Immature natural killer cell (primary cell): ENCODE results near the gene ARHGEF6. TPM values are rescaled to one million over a fixed set of nuclear protein-coding genes. Genes with fewer than 3 reads are reported as not detected.
"Not testable (repeated sequence)": the region's sequence is repeated elsewhere in the genome, so short reads cannot be mapped to it uniquely, and the experiment has no call there.

Experiments used
- DNase-seq, 3 donors: peaks; one replicate each; pipeline ENCODE4 v3.0.0; 2022; ENCODE audit warnings: mixed read lengths in 1 of 3
- H3K27ac Mint-ChIP-seq, 6 donors: one replicate each; pipeline ENCODE4 v1.8.0; 2020; ENCODE audit warnings: mixed read lengths in 6 of 6, mild to moderate bottlenecking in 5 of 6, inconsistent platforms in 4 of 6, moderate library complexity in 3 of 6
- H3K27me3 Mint-ChIP-seq, 3 donors: one replicate each; pipeline ENCODE4 v1.8.0; 2020 to 2021; ENCODE audit warnings: low read depth in 3 of 3, mild to moderate bottlenecking in 3 of 3, mixed read lengths in 3 of 3, moderate library complexity in 3 of 3, inconsistent platforms in 1 of 3
- H3K36me3 Mint-ChIP-seq, 3 donors: one replicate each; pipeline ENCODE4 v1.8.0; 2020; ENCODE audit warnings: mixed read lengths in 3 of 3, inconsistent platforms in 2 of 3, mild to moderate bottlenecking in 2 of 3
- H3K4me1 Mint-ChIP-seq, 2 donors: one replicate each; pipeline ENCODE4 v1.8.0; 2020; ENCODE audit warnings: inconsistent platforms in 2 of 2, mild to moderate bottlenecking in 2 of 2, mixed read lengths in 2 of 2, moderate library complexity in 1 of 2
- H3K4me3 Mint-ChIP-seq, 5 donors: one replicate each; pipeline ENCODE4 v1.8.0; 2020; ENCODE audit warnings: mild to moderate bottlenecking in 5 of 5, mixed read lengths in 5 of 5, inconsistent platforms in 3 of 5, moderate library complexity in 3 of 5
- H3K9me3 Mint-ChIP-seq, 6 donors: one replicate each; pipeline ENCODE4 v1.8.0; 2020; ENCODE audit warnings: mild to moderate bottlenecking in 6 of 6, mixed read lengths in 6 of 6, inconsistent platforms in 4 of 6, moderate library complexity in 3 of 6
- polyA plus RNA-seq, 3 donors: library from polyadenylated mRNA; unstranded; fragments of 300-500 nt; fragmentation: Illumina TruSeq; gene quantifications; one replicate each; pipeline ENCODE4 v1.2.3, GENCODE V29; 2021

ARHGEF6 gene
- polyA plus RNA-seq, 3 donors from 2014 or later: 48.4 to 62.0 (median 50.5) TPM

- no peak overlapping the region for H3K27ac Mint-ChIP-seq
- no peak for DNase-seq
Measured at GRCh38 chrX:136773648-136774047, 7.1 kb downstream of the ARHGEF6 start.

GRCh38 chrX:136771869-136772268, 8.9 kb downstream of the ARHGEF6 start:
- not testable (repeated sequence) for H3K9me3 Mint-ChIP-seq, DNase-seq, H3K4me3 Mint-ChIP-seq, H3K27me3 Mint-ChIP-seq, H3K36me3 Mint-ChIP-seq
- Mint-ChIP-seq H3K4me1 (peaks cover 45 to 54% of the 10 kb centered on the region in 2 donors), H3K27ac (peak overlapping the region in 1 of 6 donors; percentile 31)

More at GRCh38 chrX:136773648-136774047, 7.1 kb downstream of the ARHGEF6 start:
- Mint-ChIP-seq H3K9me3 (no peaks in the 10 kb centered on the region), H3K36me3 (peaks cover 0 to 6% (median 3%) of the 10 kb centered on the region in 3 donors), H3K4me1 (peaks cover 50 to 61% of the 10 kb centered on the region in 2 donors), H3K27me3 (peaks cover 1 to 5% (median 3%) of the 10 kb centered on the region in 3 donors), H3K4me3 (peak overlapping the region in 1 of 5 donors; percentile 13)

GRCh38 chrX:136768469-136769084, 12.2 kb downstream of the ARHGEF6 start:
- Mint-ChIP-seq H3K27me3 (peaks cover 1 to 6% (median 5%) of the 10 kb centered on the region in 3 donors), H3K36me3 (peaks cover 0 to 6% (median 3%) of the 10 kb centered on the region in 3 donors), H3K4me3 (peak overlapping the region; percentile 72 to 82 (median 76)), H3K27ac (peak overlapping the region in 4 of 6 donors; percentile 46 to 72 (median 54)), H3K4me1 (peaks cover 34 to 44% of the 10 kb centered on the region in 2 donors), H3K9me3 (no peaks in the 10 kb centered on the region)
- DNase-seq: no peak

- Mint-ChIP-seq H3K9me3 (no peaks in the 10 kb centered on the region), H3K27ac (peak overlapping the region; percentile 41 to 72 (median 58)), H3K36me3 (peaks cover 0 to 6% (median 3%) of the 10 kb centered on the region in 3 donors), H3K4me1 (peaks cover 39 to 49% of the 10 kb centered on the region in 2 donors), H3K4me3 (peak overlapping the region; percentile 72 to 82 (median 76)), H3K27me3 (peaks cover 1 to 9% (median 7%) of the 10 kb centered on the region in 3 donors)
- peak; percentile 39 to 50 (median 49) for DNase-seq
Measured at GRCh38 chrX:136767104-136767941, 13.4 kb downstream of the ARHGEF6 start.

GRCh38 chrX:136766785-136767103, 14.0 kb downstream of the ARHGEF6 start:
- peaks cover 1 to 9% (median 7%) of the 10 kb centered on the region in 3 donors for H3K27me3 Mint-ChIP-seq
- H3K4me1 Mint-ChIP-seq: peaks cover 39 to 49% of the 10 kb centered on the region in 2 donors
- peak overlapping the region in 1 of 6 donors; percentile 14 for H3K27ac Mint-ChIP-seq

GRCh38 chrX:136765821-136766356, 14.8 kb downstream of the ARHGEF6 start:
- H3K4me3 Mint-ChIP-seq: peak overlapping the region; percentile 6 to 73 (median 67)
- no peaks in the 10 kb centered on the region for H3K9me3 Mint-ChIP-seq
- DNase-seq: no peak
- H3K27ac Mint-ChIP-seq: peak overlapping the region in 1 of 6 donors; percentile 6
- no peaks in the 10 kb centered on the region for H3K36me3 Mint-ChIP-seq
- peaks cover 1 to 9% (median 7%) of the 10 kb centered on the region in 3 donors for H3K27me3 Mint-ChIP-seq
- H3K4me1 Mint-ChIP-seq: peaks cover 39 to 55% of the 10 kb centered on the region in 2 donors

More at GRCh38 chrX:136766785-136767103, 14.0 kb downstream of the ARHGEF6 start:
- no peak for DNase-seq
- H3K36me3 Mint-ChIP-seq: peaks cover 0 to 3% (median 0%) of the 10 kb centered on the region in 3 donors
- no peaks in the 10 kb centered on the region for H3K9me3 Mint-ChIP-seq
- H3K4me3 Mint-ChIP-seq: peak overlapping the region; percentile 63 to 73 (median 68)

GRCh38 chrX:136764206-136764605, 16.5 kb downstream of the ARHGEF6 start:
- no peak overlapping the region for H3K27ac Mint-ChIP-seq
- H3K9me3 Mint-ChIP-seq: no peaks in the 10 kb centered on the region
- H3K4me3 Mint-ChIP-seq: no peak overlapping the region
- peaks cover 1 to 9% (median 2%) of the 10 kb centered on the region in 3 donors for H3K27me3 Mint-ChIP-seq
- DNase-seq: no peak
- peaks cover 41 to 56% of the 10 kb centered on the region in 2 donors for H3K4me1 Mint-ChIP-seq
- H3K36me3 Mint-ChIP-seq: no peaks in the 10 kb centered on the region

- Mint-ChIP-seq H3K27me3 (peaks cover 2 to 6% (median 2%) of the 10 kb centered on the region in 3 donors), H3K36me3 (no peaks in the 10 kb centered on the region), H3K4me1 (peaks cover 33 to 57% of the 10 kb centered on the region in 2 donors), H3K27ac (peak overlapping the region in 2 of 6 donors; percentile 4 to 16), H3K9me3 (no peaks in the 10 kb centered on the region), H3K4me3 (no peak overlapping the region)
- no peak for DNase-seq
Measured at GRCh38 chrX:136762820-136763452, 17.8 kb downstream of the ARHGEF6 start.

GRCh38 chrX:136761421-136761820, 19.3 kb downstream of the ARHGEF6 start:
- Mint-ChIP-seq H3K27me3 (peaks cover 2 to 7% (median 2%) of the 10 kb centered on the region in 3 donors), H3K9me3 (no peaks in the 10 kb centered on the region), H3K4me1 (peaks cover 26 to 55% of the 10 kb centered on the region in 2 donors), H3K4me3 (no peak overlapping the region), H3K36me3 (no peaks in the 10 kb centered on the region), H3K27ac (no peak overlapping the region)
- no peak for DNase-seq

- no peaks in the 10 kb centered on the region for H3K36me3 Mint-ChIP-seq
- H3K4me1 Mint-ChIP-seq: peaks cover 20 to 54% of the 10 kb centered on the region in 2 donors
- no peak for DNase-seq
- H3K9me3 Mint-ChIP-seq: no peaks in the 10 kb centered on the region
- H3K4me3 Mint-ChIP-seq: no peak overlapping the region
- peaks cover 2 to 7% (median 3%) of the 10 kb centered on the region in 3 donors for H3K27me3 Mint-ChIP-seq
- peak overlapping the region in 5 of 6 donors; percentile 8 to 77 (median 38) for H3K27ac Mint-ChIP-seq
Measured at GRCh38 chrX:136759968-136760367, 20.8 kb downstream of the ARHGEF6 start.

GRCh38 chrX:136755411-136755810, 25.3 kb downstream of the ARHGEF6 start:
- Mint-ChIP-seq H3K27me3 (peaks cover 2 to 6% (median 3%) of the 10 kb centered on the region in 3 donors), H3K27ac (peak overlapping the region in 2 of 6 donors; percentile 57), H3K4me1 (peaks cover 24 to 75% of the 10 kb centered on the region in 2 donors), H3K4me3 (no peak overlapping the region), H3K9me3 (no peaks in the 10 kb centered on the region), H3K36me3 (no peaks in the 10 kb centered on the region)
- no peak for DNase-seq

GRCh38 chrX:136754651-136755050, 26.1 kb downstream of the ARHGEF6 start:
- no peaks in the 10 kb centered on the region for H3K36me3 Mint-ChIP-seq
- peak overlapping the region in 5 of 6 donors; percentile 15 to 57 (median 44) for H3K27ac Mint-ChIP-seq
- peak overlapping the region in 1 of 5 donors; percentile 22 for H3K4me3 Mint-ChIP-seq
- H3K9me3 Mint-ChIP-seq: no peaks in the 10 kb centered on the region
- peaks cover 22 to 75% of the 10 kb centered on the region in 2 donors for H3K4me1 Mint-ChIP-seq
- DNase-seq: peak; percentile 19 to 36 (median 30)
- H3K27me3 Mint-ChIP-seq: peaks cover 2 to 6% (median 3%) of the 10 kb centered on the region in 3 donors

GRCh38 chrX:136752796-136753195, 27.9 kb downstream of the ARHGEF6 start:
- H3K27ac Mint-ChIP-seq: peak overlapping the region in 1 of 6 donors; percentile 22
- H3K4me1 Mint-ChIP-seq: peaks cover 35 to 83% of the 10 kb centered on the region in 2 donors
- no peaks in the 10 kb centered on the region for H3K9me3 Mint-ChIP-seq
- no peak overlapping the region for H3K4me3 Mint-ChIP-seq
- no peak for DNase-seq
- peaks cover 1 to 6% (median 2%) of the 10 kb centered on the region in 3 donors for H3K27me3 Mint-ChIP-seq
- no peaks in the 10 kb centered on the region for H3K36me3 Mint-ChIP-seq
